Stomach (tissue), 4 donors: ENCODE results near the gene ECHDC3.

Experiments used
- EP300 ChIP-seq: sonication (generic); formaldehyde crosslinking; IDR thresholded peaks from one replicate; pipeline ENCODE4 v1.6.1; 2017; ENCODE audit warnings: antibody characterized with exemption
- POLR2A ChIP-seq, 4 donors: fragments of 450-650 bp; IDR thresholded peaks; one replicate each; pipeline ENCODE4 v1.6.1; 2016; ENCODE audit warnings: antibody characterized with exemption in 4 of 4, control low read depth in 2 of 4, mild to moderate bottlenecking in 1 of 4, moderate library complexity in 1 of 4
- POLR2AphosphoS5 ChIP-seq, 3 donors: sonication (generic); formaldehyde crosslinking; IDR thresholded peaks; one replicate each; pipeline ENCODE4 v1.6.1; 2016; ENCODE audit warnings: antibody characterized with exemption in 3 of 3
- TF ChIP-seq, protein P1 (sequence below), 7 experiments: fragments of 450-650 bp in 4 of 7; fragments of 200-600 bp in 3 of 7; sonication (generic) in 3 of 7; IDR thresholded peaks; one replicate each; pipeline ENCODE4 v1.5.1; 2016 to 2019; ENCODE audit warnings: antibody characterized with exemption in 7 of 7, control low read depth in 2 of 7, mild to moderate bottlenecking in 1 of 7

DNA sequence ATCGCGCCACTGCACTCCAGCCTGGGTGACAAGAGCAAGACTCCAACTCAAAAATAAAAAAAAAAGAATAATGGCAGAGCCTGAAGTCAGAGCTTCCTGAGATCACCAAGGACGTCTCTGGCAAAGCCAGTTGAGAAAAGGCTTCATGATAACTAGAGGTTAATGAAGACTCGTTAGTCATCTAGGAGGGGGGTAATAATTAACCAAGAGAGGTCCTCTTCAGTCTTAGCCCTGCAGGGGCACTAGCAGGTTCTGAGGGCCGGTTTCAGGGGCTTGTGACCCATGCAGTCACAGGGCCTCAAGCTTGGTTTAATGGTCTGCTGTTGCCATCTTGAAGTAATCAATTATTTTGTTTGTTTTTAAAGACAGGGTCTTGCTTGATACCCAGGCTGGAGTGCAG is 52.4 kb downstream of the ECHDC3 start:
- TF ChIP-seq, protein P1, sequence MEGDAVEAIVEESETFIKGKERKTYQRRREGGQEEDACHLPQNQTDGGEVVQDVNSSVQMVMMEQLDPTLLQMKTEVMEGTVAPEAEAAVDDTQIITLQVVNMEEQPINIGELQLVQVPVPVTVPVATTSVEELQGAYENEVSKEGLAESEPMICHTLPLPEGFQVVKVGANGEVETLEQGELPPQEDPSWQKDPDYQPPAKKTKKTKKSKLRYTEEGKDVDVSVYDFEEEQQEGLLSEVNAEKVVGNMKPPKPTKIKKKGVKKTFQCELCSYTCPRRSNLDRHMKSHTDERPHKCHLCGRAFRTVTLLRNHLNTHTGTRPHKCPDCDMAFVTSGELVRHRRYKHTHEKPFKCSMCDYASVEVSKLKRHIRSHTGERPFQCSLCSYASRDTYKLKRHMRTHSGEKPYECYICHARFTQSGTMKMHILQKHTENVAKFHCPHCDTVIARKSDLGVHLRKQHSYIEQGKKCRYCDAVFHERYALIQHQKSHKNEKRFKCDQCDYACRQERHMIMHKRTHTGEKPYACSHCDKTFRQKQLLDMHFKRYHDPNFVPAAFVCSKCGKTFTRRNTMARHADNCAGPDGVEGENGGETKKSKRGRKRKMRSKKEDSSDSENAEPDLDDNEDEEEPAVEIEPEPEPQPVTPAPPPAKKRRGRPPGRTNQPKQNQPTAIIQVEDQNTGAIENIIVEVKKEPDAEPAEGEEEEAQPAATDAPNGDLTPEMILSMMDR (IDR thresholded peaks at IDR 0.05) = no peak
- TF ChIP-seq POLR2A (IDR thresholded peaks at IDR 0.05) (no peak), EP300 (no peak), POLR2AphosphoS5 (IDR thresholded peaks at IDR 0.05) (no peak)
